HEK293 (cell line): Measurements from ENCODE around the gene MICU1.

ENCODE experiments used
- CTCF ChIA-PET: fragments of 350-600 bp; formaldehyde crosslinking; extraction: SDS; loops from one replicate; lab custom pipeline; 2021; ENCODE audit warnings: antibody characterized with exemption; lab: Yijun Ruan, JAX
- POLR2A ChIA-PET: fragments of 300-600 bp; formaldehyde crosslinking; extraction: SDS; loops from one replicate; lab custom pipeline; 2020; ENCODE audit warnings: antibody characterized with exemption, inconsistent platforms; lab: Yijun Ruan, JAX
- H3K27ac ChIP-seq: fragments of 200-500 bp; sonication (Bioruptor generic); 2 replicates; pipeline ENCODE4 v1.5.1; 2014; ENCODE audit warnings: low read depth, low read length, control low read depth, inconsistent platforms; ENCODE audit errors: extremely low read depth
- H3K36me3 ChIP-seq, 2 experiments: fragments of 200-500 bp in 1 of 2; sonication (Bioruptor generic) in 1 of 2; 1 replicate in 1 of 2; 2 replicates in 1 of 2; pipeline ENCODE4 v1.5.1; 2014 to 2017; ENCODE audit warnings: inconsistent platforms in 2 of 2, low read length in 2 of 2; ENCODE audit not compliant: control insufficient read depth in 2 of 2, insufficient read depth in 1 of 2
- H3K4me1 ChIP-seq: fragments of 200-500 bp; sonication (Bioruptor generic); 2 replicates; pipeline ENCODE4 v1.5.1; 2014; ENCODE audit warnings: mild to moderate bottlenecking, low read length, inconsistent platforms; ENCODE audit not compliant: control insufficient read depth, insufficient read depth
- H3K4me3 ChIP-seq: 2 replicates; pipeline ENCODE4 v1.5.1; 2011; ENCODE audit warnings: low read depth, mild to moderate bottlenecking, control low read depth, low read length, moderate library complexity
- H3K9me3 ChIP-seq: fragments of 200-500 bp; sonication (Bioruptor generic); 2 replicates; pipeline ENCODE4 v1.5.1; 2014; ENCODE audit warnings: low read depth, low read length, inconsistent platforms; ENCODE audit not compliant: control insufficient read depth, insufficient read depth
- EGR2 ChIP-seq: fragments of 450-650 bp; formaldehyde crosslinking; IDR thresholded peaks from 2 replicates; pipeline ENCODE4 v1.5.1; 2016; ENCODE audit warnings: low read depth, missing biosample characterization, missing genetic modification characterization
- ELK4 ChIP-seq: IDR thresholded peaks from 2 replicates; pipeline ENCODE4 v1.6.1; 2011; ENCODE audit warnings: mild to moderate bottlenecking, low read depth, low read length, borderline replicate concordance
- FEZF1 ChIP-seq: fragments of 450-650 bp; formaldehyde crosslinking; IDR thresholded peaks from 2 replicates; pipeline ENCODE4 v1.5.1; 2016; ENCODE audit warnings: missing biosample characterization, missing genetic modification characterization
- PRDM4 ChIP-seq: fragments of 450-650 bp; formaldehyde crosslinking; IDR thresholded peaks from 2 replicates; pipeline ENCODE4 v1.5.1; 2017; ENCODE audit warnings: missing biosample characterization, missing genetic modification characterization
- ZFHX2 ChIP-seq: fragments of 450-650 bp; formaldehyde crosslinking; conservative IDR thresholded peaks from 2 replicates; pipeline ENCODE4 v1.5.1; 2016; ENCODE audit warnings: missing biosample characterization, missing genetic modification characterization
- ZNF114 ChIP-seq: fragments of 450-650 bp; formaldehyde crosslinking; IDR thresholded peaks from 2 replicates; pipeline ENCODE4 v1.5.0; 2017; ENCODE audit warnings: missing biosample characterization, missing genetic modification characterization
- ZNF548 ChIP-seq: fragments of 450-650 bp; formaldehyde crosslinking; IDR thresholded peaks from 2 replicates; pipeline ENCODE4 v1.5.1; 2016; ENCODE audit warnings: missing biosample characterization, missing genetic modification characterization
- ZNF792 ChIP-seq: fragments of 450-650 bp; formaldehyde crosslinking; IDR thresholded peaks from 2 replicates; pipeline ENCODE4 v1.5.1; 2016; ENCODE audit warnings: missing biosample characterization, missing genetic modification characterization
- TF ChIP-seq, protein P1 (sequence below): fragments of 450-650 bp; formaldehyde crosslinking; IDR thresholded peaks from 2 replicates; pipeline ENCODE4 v1.5.1; 2017; ENCODE audit warnings: missing biosample characterization, missing genetic modification characterization
- TF ChIP-seq, protein P2 (sequence below): fragments of 450-650 bp; formaldehyde crosslinking; IDR thresholded peaks from 2 replicates; pipeline ENCODE4 v1.5.1; 2016; ENCODE audit warnings: missing biosample characterization, missing genetic modification characterization

The MICU1 gene

DNA sequence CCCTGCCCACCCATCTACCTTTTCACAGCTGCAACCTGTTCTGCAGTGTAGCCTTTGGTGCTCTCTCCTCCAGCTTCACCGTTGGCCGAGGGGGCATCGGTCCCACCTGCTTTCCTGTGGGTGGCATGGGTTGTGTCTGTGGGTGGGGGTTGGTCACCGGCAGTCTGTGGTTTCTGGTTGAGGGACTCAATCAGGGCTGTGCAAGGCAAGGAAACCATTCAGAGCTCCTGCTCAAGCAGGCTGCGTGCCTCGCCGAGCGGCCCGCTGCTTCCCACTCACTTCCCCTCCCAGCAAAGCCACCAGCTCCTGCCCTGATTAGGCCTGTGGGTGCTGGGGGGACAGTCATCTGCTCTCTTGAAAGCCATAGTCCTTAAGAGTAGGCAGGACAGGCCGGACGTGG, 280.9 kb downstream of the MICU1 start:
- POLR2A ChIA-PET = interaction anchor here (0.8 to 1.3 kb wide), 2 partner anchors 9 to 10 kb away, joined by 3 to 6 read pairs; partner anchors contain the start of gene DNAJB12

DNA sequence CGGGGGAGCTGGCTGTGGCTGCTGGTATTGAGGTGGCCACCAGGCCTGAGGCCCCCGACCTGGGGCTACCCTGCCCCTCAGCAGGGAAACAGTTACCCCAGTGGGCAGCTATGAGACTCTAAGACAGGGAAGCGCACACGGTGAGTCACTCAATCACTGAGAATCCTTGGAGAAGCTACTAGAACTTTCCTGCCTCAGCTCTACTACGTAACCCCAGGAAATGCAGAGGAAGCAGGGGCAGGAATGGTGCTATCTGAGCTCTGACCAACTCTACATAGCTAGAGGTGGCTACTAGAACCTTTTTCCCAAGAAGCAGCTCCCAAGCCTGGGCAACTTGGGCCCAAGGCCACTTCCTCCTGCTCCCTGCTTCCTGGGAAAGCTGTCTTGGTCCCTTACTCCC, 283.0 kb downstream of the MICU1 start:
- POLR2A ChIA-PET = interaction anchor here (1.5 to 2.1 kb wide), 2 partner anchors 11 kb away, joined by 5 to 6 read pairs; no protein-coding TSS in a partner anchor
- peaks cover 18 to 48% of the 10 kb centered on the region in 2 experiments; a peak in 2 of 3 replicates for H3K36me3 ChIP-seq
- H3K4me3 ChIP-seq = no peak overlapping the region
- no peaks in the 10 kb centered on the region for H3K9me3 ChIP-seq
- CTCF ChIA-PET = interaction anchor here (0.7 to 1.2 kb wide), 6 partner anchors 12 to 718 kb away, joined by 3 to 5 read pairs (median 4); partner anchors contain the start of genes DDIT4 and DNAJB12
- no peak overlapping the region for H3K27ac ChIP-seq
- no peaks in the 10 kb centered on the region for H3K4me1 ChIP-seq
- no peak for TF ChIP-seq ZNF114
- TF ChIP-seq, protein P1, sequence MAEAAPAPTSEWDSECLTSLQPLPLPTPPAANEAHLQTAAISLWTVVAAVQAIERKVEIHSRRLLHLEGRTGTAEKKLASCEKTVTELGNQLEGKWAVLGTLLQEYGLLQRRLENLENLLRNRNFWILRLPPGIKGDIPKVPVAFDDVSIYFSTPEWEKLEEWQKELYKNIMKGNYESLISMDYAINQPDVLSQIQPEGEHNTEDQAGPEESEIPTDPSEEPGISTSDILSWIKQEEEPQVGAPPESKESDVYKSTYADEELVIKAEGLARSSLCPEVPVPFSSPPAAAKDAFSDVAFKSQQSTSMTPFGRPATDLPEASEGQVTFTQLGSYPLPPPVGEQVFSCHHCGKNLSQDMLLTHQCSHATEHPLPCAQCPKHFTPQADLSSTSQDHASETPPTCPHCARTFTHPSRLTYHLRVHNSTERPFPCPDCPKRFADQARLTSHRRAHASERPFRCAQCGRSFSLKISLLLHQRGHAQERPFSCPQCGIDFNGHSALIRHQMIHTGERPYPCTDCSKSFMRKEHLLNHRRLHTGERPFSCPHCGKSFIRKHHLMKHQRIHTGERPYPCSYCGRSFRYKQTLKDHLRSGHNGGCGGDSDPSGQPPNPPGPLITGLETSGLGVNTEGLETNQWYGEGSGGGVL (tag by site-specific recombination) = no peak

More for the DNA sequence above, 280.9 kb downstream of the MICU1 start:
- Histone ChIP-seq H3K4me1 (no peaks in the 10 kb centered on the region), H3K4me3 (no peak overlapping the region)
- peak; percentile 71 for TF ChIP-seq ZFHX2 (tag by site-specific recombination)
- no peak for TF ChIP-seq ZNF548 (tag by site-specific recombination)
- no peak for TF ChIP-seq FEZF1 (tag by site-specific recombination)
- no peak for TF ChIP-seq ELK4
- TF ChIP-seq, protein P2, sequence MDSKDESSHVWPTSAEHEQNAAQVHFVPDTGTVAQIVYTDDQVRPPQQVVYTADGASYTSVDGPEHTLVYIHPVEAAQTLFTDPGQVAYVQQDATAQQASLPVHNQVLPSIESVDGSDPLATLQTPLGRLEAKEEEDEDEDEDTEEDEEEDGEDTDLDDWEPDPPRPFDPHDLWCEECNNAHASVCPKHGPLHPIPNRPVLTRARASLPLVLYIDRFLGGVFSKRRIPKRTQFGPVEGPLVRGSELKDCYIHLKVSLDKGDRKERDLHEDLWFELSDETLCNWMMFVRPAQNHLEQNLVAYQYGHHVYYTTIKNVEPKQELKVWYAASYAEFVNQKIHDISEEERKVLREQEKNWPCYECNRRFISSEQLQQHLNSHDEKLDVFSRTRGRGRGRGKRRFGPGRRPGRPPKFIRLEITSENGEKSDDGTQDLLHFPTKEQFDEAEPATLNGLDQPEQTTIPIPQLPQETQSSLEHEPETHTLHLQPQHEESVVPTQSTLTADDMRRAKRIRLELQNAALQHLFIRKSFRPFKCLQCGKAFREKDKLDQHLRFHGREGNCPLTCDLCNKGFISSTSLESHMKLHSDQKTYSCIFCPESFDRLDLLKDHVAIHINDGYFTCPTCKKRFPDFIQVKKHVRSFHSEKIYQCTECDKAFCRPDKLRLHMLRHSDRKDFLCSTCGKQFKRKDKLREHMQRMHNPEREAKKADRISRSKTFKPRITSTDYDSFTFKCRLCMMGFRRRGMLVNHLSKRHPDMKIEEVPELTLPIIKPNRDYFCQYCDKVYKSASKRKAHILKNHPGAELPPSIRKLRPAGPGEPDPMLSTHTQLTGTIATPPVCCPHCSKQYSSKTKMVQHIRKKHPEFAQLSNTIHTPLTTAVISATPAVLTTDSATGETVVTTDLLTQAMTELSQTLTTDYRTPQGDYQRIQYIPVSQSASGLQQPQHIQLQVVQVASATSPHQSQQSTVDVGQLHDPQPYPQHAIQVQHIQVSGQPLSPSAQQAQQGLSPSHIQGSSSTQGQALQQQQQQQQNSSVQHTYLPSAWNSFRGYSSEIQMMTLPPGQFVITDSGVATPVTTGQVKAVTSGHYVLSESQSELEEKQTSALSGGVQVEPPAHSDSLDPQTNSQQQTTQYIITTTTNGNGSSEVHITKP = no peak
- peak; percentile 92 for TF ChIP-seq EGR2 (tag by site-specific recombination)
- TF ChIP-seq ZNF792 (tag by site-specific recombination) = no peak
- no peak for TF ChIP-seq PRDM4
- TF ChIP-seq, all 188 proteins: peak for 2
- Histone ChIP-seq H3K9me3 (no peaks in the 10 kb centered on the region), H3K36me3 (peaks cover 3 to 57% of the 10 kb centered on the region in 2 experiments; a peak in 2 of 3 replicates), H3K27ac (no peak overlapping the region)
- CTCF ChIA-PET = interaction anchor here (0.5 kb wide), 1 partner anchor 130 kb away, joined by 4 read pairs; no protein-coding TSS in a partner anchor
